GM19328 (cell line): ENCODE data around the gene NCAPH2.

Experiments
- ATAC-seq: cut with Tn5 transposase; IDR thresholded peaks from one replicate; pipeline ENCODE4 v1.9.1; 2021; ENCODE audit warnings: mild to moderate bottlenecking, moderate library complexity; ENCODE audit not compliant: unreplicated experiment

Gene NCAPH2

DNA sequence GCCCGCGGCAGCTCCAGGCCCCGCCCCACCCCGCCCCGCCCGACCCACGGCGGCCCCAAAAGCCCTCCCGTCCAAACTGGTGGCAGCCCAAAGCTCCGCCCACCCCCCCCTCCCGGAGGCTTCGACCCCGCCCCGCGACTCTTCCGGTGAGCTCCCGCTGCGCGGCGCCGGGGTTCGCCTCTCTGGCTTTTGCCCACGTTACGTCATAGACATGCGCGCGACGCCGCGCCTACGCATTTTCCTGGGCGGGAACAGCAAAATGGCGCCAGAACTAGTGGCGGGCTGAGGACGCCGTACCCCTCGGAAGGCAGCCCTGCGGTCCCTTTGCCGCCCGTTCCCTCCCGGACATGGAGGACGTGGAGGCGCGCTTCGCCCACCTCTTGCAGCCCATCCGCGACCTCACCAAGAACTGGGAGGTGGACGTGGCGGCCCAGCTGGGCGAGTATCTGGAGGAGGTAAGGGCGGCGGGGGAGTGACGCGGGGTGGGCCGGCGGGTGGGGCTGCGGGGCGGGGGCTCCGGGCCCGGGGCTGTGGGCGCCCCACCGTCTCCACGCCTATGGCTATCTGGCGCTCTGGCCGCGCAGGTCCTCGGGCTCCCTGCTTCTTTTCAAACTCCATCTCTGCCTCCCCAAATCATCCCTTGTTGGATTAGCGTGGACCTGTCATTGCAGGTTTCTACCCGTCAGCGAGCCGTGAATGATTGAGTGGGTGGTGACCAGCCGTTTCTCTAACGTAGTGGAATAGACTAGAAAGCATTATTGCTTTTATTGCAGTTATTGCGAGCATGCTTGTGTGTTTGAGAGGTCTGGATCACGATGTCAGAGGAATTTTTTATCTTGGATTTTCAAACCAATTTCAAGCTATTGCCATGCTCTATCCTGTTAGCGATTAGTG, at the start of gene NCAPH2:
Gene NCAPH2, plus strand, starts transcription at position 234 of the 894 bp plus-strand sequence. Its CDS starts 114 bp downstream, at position 348.
- peak; percentile 67 for ATAC-seq

DNA sequence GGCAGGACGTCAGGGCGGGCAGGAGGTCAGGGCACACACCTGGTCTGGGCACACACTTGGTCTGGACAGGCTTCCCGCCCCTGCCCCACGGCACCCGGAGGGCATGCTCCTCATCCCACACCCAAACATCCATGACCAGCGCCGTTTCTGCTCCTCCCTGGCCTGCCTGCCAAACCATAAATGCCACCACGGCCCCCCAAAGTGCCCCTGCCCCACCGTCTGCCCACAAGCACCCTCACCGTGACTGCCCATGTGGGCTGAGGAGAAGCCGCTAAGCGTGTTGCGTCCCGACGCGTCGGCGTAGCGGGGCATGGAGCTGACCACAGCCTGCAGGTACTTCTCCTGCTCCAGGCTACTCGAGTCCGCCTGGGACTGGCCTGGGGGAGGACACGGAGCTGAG, 49.0 kb upstream of the NCAPH2 start:
- ATAC-seq, result no peak

GRCh38 chr22:50459496-50460140, 48.4 kb upstream of the NCAPH2 start:
- ATAC-seq, result no peak

GRCh38 chr22:50460938-50461337, 47.1 kb upstream of the NCAPH2 start:
- no peak for ATAC-seq

DNA sequence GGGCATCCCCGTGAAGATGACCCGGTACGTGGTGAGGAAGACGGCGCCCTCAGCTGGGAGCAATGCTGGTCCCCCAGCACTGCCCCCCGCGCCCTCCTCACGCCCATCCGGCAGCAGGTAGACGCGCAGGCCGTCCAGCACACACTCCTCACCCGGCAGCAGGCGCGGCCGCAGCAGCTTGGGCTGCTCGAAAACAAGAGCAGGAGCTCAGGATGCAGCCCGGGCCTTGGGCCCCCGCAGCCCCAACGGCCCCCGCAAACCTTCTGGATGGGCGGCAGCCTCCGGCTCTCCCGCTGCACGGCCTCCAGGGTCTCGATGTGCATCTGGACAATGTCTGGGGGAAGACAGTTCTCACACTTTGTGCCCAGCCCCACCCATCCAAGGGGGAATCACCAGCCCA, 46.5 kb upstream of the NCAPH2 start:
- no peak for ATAC-seq

DNA sequence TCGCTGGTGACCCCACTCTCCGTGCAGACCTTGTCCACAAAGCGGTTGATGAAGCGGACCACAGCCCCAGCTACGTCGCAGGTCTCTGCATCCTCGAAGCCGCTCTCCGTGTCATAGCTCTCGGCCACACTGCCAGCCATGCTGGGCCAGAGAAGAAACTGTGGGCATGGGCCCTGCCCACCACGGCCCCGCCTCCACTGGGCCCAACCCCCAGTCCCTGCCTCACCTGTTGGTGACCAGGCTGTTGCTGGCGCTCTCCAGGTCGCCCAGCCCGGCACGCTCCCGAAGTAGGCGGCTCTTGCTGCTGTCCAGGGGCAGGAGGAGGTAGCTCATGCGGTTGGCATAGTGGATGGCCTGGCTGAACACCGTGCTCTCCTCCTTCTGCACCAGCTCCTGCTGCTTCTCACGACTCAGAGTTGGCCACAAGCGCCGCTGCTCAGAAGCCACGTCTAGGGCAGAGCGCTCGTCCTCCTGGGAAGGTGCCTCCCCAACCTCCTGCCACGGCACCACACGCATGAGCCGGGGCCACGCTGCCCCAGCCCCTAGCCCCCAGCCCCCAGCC, 46.0 kb upstream of the NCAPH2 start:
- ATAC-seq, result no peak

DNA sequence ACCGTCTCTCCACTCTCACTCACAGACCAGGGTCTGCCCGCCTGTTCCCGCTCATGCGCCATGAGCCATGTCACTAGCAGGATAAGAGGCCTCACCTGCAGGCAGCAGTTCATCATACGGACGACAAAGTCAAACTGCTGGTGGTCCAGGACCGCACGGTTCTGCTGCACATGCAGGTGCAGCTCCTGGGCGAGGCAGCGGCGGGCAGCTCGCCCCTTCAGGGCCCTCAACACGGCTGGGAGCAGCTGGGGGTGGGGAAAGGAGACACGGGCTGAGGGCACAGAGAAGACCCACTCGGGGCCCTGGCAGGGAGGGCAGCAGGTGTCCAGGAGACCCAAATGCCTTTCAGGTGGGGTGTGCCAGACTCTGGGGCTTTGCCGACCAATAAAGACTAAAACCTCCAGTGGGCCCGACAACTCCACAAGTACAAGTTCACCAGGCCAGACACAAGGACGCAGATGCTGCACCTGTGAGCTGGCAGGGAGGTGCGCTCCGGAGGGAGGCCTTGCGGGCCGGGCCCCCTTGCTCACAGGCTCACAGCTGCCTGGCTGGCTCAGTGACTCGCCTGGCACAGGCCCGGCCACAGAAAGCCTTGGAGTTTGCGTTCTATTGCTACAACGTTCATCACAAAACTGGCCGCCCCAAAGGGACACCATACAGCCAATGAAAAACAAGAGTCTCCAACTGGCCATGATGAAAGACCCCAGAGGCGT, 44.7 kb upstream of the NCAPH2 start:
- ATAC-seq, result no peak

- no peak for ATAC-seq
These were observed 43.6 kb upstream of the NCAPH2 start for GRCh38 chr22:50464451-50464850.

DNA sequence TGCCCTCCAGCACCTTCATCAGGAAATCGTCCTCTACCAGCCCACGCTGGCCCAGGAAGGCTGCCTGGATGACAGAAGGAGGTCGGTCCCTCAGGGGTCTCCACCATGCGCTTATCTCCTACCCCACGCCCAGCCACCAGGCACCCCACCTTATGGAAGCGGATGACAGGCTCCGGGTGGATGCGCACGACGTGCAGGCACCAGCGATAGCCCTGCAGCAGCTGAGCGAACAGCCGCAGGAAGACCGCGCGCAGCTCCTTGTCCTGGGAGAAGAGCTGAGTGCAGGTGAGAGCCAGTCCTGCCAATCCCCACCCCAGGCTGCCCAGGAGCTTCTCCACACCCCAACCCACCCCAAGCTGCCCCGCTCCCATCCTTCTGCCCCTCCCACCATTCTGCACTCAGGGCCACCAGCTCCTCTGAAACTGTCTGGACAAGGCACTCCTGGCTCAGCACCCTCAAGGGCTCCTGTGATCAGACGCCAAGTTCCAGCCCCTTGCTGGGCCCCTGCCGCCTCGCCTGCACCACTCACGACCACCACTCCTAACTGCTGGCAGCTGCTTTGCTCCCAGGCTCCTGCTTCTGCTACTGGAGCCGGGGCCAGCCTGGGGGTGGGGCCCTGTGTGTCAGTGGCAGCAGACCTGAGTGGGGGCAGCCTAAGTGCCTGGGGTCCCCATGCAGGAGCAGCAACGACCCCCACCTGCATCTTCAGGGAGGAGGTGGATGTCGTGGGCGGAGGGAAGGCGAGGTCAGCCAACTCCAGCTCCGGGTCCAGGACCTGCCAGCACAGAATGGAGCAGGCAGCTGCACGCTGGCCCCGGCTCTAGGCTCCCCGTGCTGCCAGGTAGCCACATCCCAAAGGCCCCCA, 42.7 kb upstream of the NCAPH2 start:
- ATAC-seq, result no peak

DNA sequence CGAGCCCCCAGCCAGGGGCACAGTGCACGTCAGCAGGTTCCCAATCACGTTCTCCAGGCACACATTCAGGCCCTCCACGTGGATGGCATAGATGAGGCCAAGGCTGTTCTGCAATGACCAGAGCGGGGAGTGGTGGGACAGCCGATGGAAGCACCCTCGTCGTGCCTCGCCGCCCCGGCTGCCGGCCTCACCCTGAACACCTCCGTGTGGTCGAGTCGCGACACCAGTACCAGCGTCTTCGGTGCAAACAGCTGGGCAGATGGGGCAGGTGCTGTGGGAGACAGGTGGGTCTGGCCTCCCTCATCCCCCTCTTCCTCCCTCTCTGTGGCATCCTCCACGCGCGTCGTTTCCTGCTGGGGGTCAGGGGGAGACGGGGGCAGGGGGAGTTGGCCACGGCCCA, 40.7 kb upstream of the NCAPH2 start:
- no peak for ATAC-seq

GRCh38 chr22:50467773-50468440, 40.1 kb upstream of the NCAPH2 start:
- ATAC-seq, result no peak

GRCh38 chr22:50468626-50469025, 39.4 kb upstream of the NCAPH2 start:
- ATAC-seq, result no peak

DNA sequence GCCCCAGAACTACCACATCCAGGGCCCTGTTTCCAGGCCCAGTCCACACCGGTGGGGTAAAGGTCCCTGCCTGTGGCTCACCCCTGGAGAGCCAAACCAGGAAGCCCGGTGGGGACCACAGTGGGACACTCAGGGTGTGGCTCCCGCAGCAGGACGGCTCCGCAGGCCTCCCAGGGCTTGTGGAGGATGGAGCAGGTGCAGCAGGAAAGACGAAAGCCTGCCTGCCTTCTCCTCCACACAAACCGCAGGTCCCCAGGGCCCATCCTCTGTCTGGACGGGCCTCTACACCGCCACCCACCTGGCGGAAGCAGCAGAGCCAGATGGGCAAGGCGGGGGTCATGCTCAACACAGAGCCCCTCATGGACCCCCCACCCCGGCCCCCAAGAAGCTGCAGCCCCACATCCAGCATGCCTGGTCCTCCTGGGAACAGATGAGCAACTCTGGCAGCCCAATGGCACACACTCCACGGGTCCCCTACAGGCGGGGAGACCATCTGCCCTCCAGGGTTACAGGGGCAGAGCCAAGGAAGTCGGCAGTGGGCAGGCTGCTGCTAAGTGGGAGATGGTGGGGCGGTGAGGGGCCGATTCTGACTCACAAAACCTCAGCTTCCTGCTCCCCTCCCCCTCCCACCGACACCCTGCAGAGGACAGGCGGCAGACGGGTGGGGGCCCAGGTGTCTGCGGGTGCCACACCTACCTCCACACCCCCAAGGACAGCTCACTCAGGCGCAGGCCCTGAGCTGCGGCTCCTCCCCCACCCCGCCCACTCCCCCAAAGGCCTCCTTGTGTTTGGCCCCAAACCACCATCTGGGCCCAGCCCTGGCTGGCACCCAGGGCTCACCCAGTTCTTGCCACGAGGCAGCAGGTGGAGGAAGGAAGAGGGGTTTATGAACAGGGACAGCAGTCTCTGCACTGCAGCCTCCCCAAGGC, 38.4 kb upstream of the NCAPH2 start:
- ATAC-seq, result peak; percentile 44

- no peak for ATAC-seq
These were observed 37.5 kb upstream of the NCAPH2 start for GRCh38 chr22:50470491-50470890.

DNA sequence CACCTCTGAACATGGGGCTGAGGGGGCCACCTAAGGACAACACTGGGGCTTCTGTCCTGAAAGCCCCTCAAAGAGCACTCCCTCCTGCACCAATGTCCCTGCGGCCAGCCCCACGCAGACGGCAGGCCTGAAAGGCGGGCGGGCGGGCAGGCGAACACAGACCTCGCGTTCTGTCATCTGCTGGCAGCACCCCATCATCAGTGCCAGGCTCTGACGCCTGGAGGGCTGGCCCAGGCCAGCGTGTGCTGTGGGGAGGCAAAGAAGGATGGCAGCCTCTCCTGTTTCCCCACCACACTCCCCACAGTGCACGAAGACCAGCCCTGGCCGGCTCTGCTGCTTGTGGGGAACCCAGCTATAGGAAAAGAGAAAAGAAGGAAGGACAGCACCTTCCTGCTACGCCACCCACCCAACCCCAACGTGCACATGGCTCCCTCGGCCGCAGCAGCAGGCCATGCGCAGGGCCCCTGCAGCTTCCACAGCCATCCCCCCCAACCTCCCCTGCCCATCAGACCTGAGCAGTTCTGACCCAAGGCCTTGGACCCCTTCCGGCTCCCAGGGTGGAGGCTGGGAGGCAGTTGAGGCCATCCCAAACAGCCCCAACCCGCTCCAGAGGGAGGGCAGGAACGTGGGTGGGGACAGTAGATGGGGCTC, 36.7 kb upstream of the NCAPH2 start:
- no peak for ATAC-seq

DNA sequence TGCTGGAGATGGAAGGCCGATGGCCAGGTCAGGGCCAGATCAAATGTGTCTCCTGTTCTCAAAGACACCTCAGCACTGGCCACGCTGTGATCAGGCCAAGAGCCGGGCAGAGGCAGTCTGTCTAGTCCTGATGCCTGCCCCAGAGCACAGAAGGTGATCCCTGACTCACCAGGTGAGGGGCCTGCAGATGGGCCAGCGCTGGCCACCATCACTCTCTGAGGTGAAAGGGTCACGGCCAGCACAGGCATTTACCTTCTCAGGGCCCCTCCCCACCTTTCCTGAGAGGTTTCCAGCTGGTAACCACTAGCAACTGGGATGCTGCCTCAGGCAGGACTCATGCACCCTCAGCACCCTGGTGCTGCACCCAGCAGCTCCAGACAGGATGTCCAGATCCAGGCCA, 36.1 kb upstream of the NCAPH2 start:
- ATAC-seq, result no peak

- ATAC-seq, result no peak
These were observed 34.9 kb upstream of the NCAPH2 start for GRCh38 chr22:50473088-50473487.
